D721Med (cell line): ENCODE data around the gene CD247.
A peak's percentile ranks its signal among the peaks of the same experiment; 100 is the strongest.

Source experiments
- DNase-seq: peaks from one replicate; pipeline ENCODE4 v3.0.0; 2011; ENCODE audit warnings: low spot score; ENCODE audit not compliant: insufficient read length
- FAIRE-seq: peaks from 2 replicates; lab custom pipeline; 2011; peaks lifted over from hg19 to GRCh38; lab: Jason Lieb, UNC
- TF ChIP-seq, protein P1 (sequence below): IDR thresholded peaks from 2 replicates; pipeline ENCODE4 v1.5.1; 2012; ENCODE audit warnings: mild to moderate bottlenecking, control low read depth; ENCODE audit not compliant: insufficient read depth; ENCODE audit errors: missing control alignments

Gene CD247

DNA sequence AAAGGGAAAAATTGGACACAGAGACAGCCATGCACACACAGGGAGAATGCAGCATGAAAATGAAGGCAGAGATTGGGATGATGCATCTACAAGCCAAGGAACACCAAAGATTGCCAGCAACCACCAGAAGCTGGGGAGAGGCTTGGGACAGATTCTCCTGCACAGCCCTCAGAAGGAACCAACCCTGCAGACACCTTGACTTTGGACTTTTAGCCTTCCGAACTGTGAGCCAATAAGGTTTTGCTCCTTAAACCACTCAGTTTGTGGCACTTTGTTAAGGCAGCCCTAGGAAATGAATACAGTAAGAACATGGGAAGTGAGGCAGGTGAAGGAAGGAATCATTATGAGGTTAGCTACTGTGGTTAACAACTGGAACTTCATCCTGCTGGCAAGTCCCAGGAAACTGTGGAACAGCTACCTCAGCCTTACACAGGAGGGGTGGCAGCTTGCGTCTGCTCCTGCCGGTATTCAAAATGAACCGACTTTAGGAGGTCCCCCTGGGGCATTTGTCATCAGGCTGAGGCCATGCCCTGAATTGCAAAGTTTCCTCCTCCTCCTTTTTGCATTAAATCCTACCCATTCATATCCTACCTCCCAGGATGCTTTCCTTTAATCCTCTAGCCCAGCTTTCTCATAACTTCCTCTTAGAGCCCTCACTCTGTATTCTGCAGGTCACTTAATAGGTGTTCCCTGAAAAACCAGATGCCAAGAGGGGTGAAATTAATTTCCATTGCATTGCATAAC, 15.4 kb downstream of the CD247 start:
- DNase-seq (no peak), FAIRE-seq (no peak)
- TF ChIP-seq, protein P1, sequence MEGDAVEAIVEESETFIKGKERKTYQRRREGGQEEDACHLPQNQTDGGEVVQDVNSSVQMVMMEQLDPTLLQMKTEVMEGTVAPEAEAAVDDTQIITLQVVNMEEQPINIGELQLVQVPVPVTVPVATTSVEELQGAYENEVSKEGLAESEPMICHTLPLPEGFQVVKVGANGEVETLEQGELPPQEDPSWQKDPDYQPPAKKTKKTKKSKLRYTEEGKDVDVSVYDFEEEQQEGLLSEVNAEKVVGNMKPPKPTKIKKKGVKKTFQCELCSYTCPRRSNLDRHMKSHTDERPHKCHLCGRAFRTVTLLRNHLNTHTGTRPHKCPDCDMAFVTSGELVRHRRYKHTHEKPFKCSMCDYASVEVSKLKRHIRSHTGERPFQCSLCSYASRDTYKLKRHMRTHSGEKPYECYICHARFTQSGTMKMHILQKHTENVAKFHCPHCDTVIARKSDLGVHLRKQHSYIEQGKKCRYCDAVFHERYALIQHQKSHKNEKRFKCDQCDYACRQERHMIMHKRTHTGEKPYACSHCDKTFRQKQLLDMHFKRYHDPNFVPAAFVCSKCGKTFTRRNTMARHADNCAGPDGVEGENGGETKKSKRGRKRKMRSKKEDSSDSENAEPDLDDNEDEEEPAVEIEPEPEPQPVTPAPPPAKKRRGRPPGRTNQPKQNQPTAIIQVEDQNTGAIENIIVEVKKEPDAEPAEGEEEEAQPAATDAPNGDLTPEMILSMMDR, result no peak

DNA sequence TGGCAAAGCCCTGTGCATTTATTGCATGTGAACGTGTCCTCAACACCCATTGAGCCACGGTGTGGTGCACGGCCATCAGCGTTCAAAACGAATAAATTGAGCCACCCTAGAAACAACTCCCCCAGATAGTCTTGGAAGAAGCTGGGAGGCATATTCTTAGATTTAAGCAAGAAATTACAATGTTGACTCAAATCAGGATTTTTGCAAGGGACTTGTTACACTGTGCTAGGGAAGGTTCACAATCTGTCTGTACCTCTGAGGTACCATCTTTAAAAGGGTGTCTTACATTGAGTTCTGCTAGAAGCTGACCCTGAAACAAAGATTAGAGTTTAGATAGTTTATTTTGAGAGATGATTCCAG, 16.2 kb downstream of the CD247 start:
- TF ChIP-seq, protein P1, result no peak
- FAIRE-seq (no peak), DNase-seq (no peak)

DNA sequence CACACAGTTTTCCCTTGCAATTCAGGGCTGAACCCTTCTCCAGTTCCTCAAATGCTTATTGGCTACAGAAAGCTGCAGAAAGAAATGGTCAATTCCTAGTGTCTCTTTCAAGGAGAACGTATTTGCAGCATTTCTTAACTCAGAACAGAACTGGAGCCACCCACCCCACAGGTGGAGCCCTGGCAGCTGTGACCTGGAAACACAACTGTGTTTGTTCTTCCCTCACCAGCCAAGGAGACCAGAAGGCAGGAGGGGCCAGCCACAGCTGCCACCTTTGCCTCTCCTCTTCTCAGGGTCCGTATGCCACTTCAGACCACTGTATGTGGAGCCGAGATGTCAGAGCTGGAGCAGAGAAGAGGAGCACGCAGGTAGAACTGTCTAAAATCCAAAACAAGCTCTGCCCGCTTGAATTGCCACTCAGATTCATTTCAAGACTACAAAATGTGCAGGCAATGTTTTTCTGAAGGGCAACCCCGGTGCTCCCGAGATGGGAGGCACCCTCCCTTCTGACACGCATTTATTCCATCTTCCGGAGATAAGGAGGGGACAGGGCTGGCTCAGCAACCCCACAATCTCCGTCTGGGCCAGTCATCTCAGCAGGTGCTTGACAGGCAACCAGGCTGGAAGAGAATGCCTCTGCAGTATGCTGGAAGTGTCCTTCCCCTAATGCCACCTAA, 16.7 kb downstream of the CD247 start:
- TF ChIP-seq, protein P1, result no peak
- FAIRE-seq (no peak), DNase-seq (no peak)

DNA sequence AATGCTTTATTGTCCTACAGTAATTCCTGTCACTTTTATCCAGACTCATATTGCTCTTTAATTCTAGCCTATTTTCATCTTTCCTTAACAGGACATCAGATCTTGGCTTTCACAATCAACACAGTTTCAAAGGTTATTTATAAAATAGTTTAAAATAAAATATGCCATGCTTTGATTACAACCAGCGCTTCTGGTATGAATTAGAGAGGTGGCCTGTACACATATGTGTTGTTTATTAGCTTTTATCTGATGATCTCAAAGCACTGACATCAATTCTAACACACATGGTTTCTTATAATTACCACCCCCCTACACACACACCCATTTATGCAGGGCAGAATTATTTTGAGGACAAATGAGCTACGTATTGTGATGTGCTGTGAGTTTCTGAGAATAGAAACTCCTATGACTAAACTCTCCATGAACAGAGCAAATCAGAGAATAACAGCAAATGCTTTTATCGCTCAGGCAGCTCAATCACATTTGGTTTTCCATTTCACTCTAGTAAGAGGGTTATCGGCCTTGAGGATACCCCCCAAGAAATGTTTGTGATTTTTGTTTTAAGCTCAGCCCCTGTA, 18.0 kb downstream of the CD247 start:
- DNase-seq (no peak), FAIRE-seq (peak; percentile 16)
- TF ChIP-seq, protein P1, result no peak

DNA sequence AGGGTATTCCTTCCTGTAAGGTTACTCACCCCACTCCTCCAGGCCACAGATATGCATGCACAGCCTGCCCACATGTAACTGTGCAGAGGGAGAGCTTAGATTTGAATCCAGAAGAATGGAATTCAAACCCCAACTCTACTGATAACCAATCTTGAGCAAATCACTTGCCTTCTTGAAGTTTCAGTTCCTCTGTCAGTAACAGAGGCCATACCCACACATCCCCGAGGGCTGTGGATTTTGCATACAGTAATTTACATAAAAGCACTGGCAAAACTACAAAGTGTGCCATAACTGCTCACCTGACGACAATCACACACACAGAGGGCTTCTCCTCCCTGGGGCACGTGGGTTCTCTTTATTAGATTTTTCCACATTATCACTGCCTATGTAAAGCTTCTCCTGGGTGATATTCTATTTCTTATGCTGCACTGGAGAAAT, 18.6 kb downstream of the CD247 start:
- TF ChIP-seq, protein P1, result no peak
- FAIRE-seq, result no peak
- no peak for DNase-seq

DNA sequence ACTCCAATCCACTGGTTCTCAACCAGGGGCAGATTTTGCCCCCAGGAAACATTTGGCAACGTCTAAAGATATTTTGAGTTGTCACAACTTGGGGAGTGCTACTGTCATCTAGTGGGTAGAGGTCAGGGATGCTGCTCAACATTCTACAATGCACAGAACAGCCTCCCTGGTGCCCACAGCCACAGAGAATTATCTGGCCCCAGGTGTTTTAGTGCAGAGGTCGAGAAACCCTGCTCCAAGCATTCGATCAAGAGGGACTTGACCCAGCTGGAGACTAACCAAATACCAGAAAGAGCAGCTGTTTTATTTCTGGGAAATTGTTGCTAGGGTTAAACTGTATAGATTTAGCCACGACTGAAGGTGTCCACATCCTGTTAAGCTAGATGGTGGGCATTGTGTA, 19.2 kb downstream of the CD247 start:
- DNase-seq (no peak), FAIRE-seq (no peak)
- TF ChIP-seq, protein P1, result no peak
